Fibroblast of mammary gland (primary cell): ENCODE data around the gene ZNF18.

ENCODE experiments used
- DNase-seq: peaks from one replicate; pipeline ENCODE4 v3.0.0-alpha.2; 2010; ENCODE audit warnings: low read depth
- H3K4me3 ChIP-seq: 2 replicates; pipeline ENCODE4 v1.5.1; 2011; ENCODE audit warnings: low read depth, mild to moderate bottlenecking, low read length, moderate library complexity; ENCODE audit not compliant: control insufficient read depth
- CTCF ChIP-seq: conservative IDR thresholded peaks from 2 replicates; pipeline ENCODE4 v1.5.1; 2011; ENCODE audit warnings: low read depth, low read length, inconsistent platforms; ENCODE audit not compliant: control insufficient read depth, insufficient read depth

The ZNF18 gene

DNA sequence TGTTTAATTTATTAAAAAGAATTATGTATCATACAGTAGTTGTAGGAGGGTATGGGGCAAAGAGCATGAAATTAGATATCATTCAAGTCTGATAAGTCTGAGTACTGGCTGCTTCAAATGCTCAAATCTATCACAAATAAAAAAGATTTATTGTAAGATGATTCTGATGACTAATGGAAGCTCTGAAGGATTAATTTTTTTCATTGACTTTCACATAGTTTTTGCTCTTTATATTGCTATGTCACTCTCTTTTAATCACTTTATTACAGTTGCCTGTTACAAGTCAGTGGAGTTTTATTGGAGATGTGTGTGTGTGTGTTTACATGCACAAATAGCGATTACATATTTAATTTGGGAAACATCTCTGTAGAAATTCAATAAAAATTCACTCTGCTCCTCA lies 38.4 kb upstream of the ZNF18 start:
- no peak for TF ChIP-seq CTCF
- no peak overlapping the region for H3K4me3 ChIP-seq
- DNase-seq = no peak

GRCh38 chr17:12034538-12034937 lies 37.3 kb upstream of the ZNF18 start:
- H3K4me3 ChIP-seq = no peak overlapping the region
- DNase-seq = no peak
- TF ChIP-seq CTCF = no peak

DNA sequence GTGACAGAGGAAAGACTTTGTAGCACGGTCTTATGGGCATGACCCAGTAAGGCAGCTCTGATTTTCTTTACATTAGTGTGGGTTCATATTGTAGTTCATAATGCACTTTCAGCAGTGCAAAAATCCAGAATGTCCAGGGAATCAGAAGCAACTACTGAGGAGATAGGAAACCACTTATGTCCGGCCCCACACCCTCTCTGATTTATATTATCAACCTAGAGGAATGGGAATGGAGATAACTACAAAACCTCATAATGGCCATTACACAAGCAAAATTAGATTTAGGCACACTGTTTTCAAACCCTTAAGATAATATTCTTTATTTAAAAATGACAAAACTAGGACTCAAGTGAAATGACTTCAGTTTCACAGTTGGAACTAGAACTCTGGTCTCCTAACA lies 31.3 kb upstream of the ZNF18 start:
- H3K4me3 ChIP-seq = no peak overlapping the region
- no peak for TF ChIP-seq CTCF
- no peak for DNase-seq

GRCh38 chr17:12027658-12028057 lies 30.4 kb upstream of the ZNF18 start:
- no peak for DNase-seq
- H3K4me3 ChIP-seq = no peak overlapping the region
- TF ChIP-seq CTCF = no peak

- DNase-seq = peak; percentile 64
- TF ChIP-seq CTCF = no peak
- H3K4me3 ChIP-seq = no peak overlapping the region
These were observed 27.1 kb upstream of the ZNF18 start for GRCh38 chr17:12024327-12024726.

GRCh38 chr17:12022310-12022709 lies 25.0 kb upstream of the ZNF18 start:
- no peak overlapping the region for H3K4me3 ChIP-seq
- no peak for TF ChIP-seq CTCF

GRCh38 chr17:12021623-12022140 lies 24.4 kb upstream of the ZNF18 start:
- DNase-seq = no peak
- TF ChIP-seq CTCF = no peak

More at GRCh38 chr17:12022310-12022709, 25.0 kb upstream of the ZNF18 start:
- DNase-seq = no peak

More at GRCh38 chr17:12021623-12022140, 24.4 kb upstream of the ZNF18 start:
- peak overlapping the region; percentile 65 for H3K4me3 ChIP-seq
